Chondrocyte (in vitro differentiated cells): Measurements from ENCODE around the gene PPHLN1. TPM values are rescaled to one million over a fixed set of nuclear protein-coding genes. Genes with fewer than 3 reads are reported as not detected.

Experiments
- DNase-seq: peaks from one replicate; pipeline ENCODE4 v3.0.0; 2021; ENCODE audit warnings: mixed read lengths, low spot score
- H3K27ac Mint-ChIP-seq: one replicate; pipeline ENCODE4 v1.8.0; 2021; ENCODE audit warnings: mild to moderate bottlenecking, moderate library complexity, mixed read lengths; ENCODE audit not compliant: unreplicated experiment
- H3K27me3 Mint-ChIP-seq: 2 replicates; pipeline ENCODE4 v1.8.0; 2021; ENCODE audit warnings: low read depth, mixed read lengths
- H3K36me3 Mint-ChIP-seq: 2 replicates; pipeline ENCODE4 v1.8.0; 2021; ENCODE audit warnings: low read depth, mixed read lengths
- H3K4me1 Mint-ChIP-seq: 2 replicates; pipeline ENCODE4 v1.8.0; 2021; ENCODE audit warnings: low read depth, mild to moderate bottlenecking, mixed read lengths
- H3K4me3 Mint-ChIP-seq: one replicate; pipeline ENCODE4 v1.8.0; 2021; ENCODE audit warnings: mild to moderate bottlenecking, moderate library complexity, mixed read lengths; ENCODE audit not compliant: unreplicated experiment
- H3K9me3 Mint-ChIP-seq: 2 replicates; pipeline ENCODE4 v1.8.0; 2021; ENCODE audit warnings: low read depth, mixed read lengths
- total RNA-seq: library from RNA; stranded (reverse); gene quantifications from 3 replicates; pipeline ENCODE4 v1.2.1, GENCODE V29; 2021
- TF ChIP-seq, protein P1 (sequence below): fragments of 200-600 bp; sonication (generic); IDR thresholded peaks from 2 replicates; pipeline ENCODE4 v1.5.0; 2021; ENCODE audit warnings: antibody characterized with exemption, mild to moderate bottlenecking, moderate library complexity

PPHLN1 gene
- total RNA-seq, 1 donor from 2014 or later = 49.7 TPM

DNA sequence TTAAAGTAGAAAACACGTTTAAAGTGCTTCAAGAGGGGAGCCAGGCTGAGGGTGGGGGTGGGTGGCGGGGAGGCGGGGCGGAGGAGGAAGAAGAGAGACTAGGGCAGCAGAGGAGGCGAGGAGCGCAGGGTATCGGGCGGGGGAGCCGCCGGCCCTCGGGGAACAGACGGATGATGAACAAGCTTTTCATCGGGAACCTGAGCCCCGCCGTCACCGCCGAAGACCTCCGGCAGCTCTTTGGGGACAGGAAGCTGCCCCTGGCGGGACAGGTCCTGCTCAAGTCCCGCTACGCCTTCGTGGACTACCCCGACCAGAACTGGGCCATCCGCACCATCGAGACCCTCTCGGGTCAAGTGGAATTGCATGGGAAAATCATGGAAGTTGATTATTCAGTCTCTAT lies 39.2 kb upstream of the PPHLN1 start:
- Mint-ChIP-seq H3K36me3 (no peaks in the 10 kb centered on the region), H3K4me3 (no peak overlapping the region), H3K9me3 (no peaks in the 10 kb centered on the region), H3K4me1 (peaks cover 6% of the 10 kb centered on the region), H3K27ac (no peak overlapping the region), H3K27me3 (no peaks in the 10 kb centered on the region)
- no peak for DNase-seq
- TF ChIP-seq, protein P1, sequence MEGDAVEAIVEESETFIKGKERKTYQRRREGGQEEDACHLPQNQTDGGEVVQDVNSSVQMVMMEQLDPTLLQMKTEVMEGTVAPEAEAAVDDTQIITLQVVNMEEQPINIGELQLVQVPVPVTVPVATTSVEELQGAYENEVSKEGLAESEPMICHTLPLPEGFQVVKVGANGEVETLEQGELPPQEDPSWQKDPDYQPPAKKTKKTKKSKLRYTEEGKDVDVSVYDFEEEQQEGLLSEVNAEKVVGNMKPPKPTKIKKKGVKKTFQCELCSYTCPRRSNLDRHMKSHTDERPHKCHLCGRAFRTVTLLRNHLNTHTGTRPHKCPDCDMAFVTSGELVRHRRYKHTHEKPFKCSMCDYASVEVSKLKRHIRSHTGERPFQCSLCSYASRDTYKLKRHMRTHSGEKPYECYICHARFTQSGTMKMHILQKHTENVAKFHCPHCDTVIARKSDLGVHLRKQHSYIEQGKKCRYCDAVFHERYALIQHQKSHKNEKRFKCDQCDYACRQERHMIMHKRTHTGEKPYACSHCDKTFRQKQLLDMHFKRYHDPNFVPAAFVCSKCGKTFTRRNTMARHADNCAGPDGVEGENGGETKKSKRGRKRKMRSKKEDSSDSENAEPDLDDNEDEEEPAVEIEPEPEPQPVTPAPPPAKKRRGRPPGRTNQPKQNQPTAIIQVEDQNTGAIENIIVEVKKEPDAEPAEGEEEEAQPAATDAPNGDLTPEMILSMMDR = no peak

DNA sequence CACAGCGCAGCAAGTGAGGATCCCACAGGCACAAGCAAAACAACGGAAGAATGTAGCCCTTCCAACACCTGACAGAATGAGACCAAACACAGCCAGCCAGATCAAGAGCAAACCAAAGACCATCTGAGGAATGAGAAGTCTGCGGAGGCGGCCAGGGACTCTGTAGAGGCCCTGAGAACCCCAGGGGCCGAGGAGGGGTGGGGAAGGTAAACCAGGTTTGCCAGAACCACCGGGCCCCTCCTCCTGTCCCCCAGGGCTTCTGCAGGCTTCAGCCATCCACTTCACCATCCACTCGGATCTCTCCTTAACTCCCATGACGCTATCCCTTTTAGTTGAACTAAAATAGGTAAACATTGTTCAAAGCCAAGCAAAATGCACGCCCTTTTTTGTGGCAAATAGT lies 37.4 kb upstream of the PPHLN1 start:
- no peaks in the 10 kb centered on the region for H3K36me3 Mint-ChIP-seq
- H3K4me3 Mint-ChIP-seq = no peak overlapping the region
- TF ChIP-seq, protein P1 = no peak

DNA sequence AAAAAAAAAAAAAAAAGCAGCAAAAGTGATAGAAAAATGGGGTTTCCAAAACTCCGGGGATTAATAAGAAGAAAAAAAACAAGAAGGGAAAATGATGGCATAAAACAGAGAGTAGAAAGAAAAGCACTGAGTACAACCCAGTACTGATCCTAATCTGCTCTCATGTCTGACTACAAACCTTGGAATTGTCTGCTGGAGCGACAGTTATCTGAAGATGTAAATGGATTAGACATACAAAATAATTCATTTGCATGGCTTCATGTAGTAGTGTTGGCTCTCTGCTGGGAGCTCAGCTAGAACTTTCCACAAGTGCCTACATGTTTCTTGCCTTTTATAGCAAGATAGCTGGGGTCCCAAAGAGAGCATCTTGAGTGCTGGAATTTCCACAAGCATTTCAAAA lies 34.3 kb upstream of the PPHLN1 start:
- no peaks in the 10 kb centered on the region for H3K4me1 Mint-ChIP-seq
- no peak overlapping the region for H3K4me3 Mint-ChIP-seq
- H3K36me3 Mint-ChIP-seq = no peaks in the 10 kb centered on the region
- no peaks in the 10 kb centered on the region for H3K9me3 Mint-ChIP-seq
- no peak for DNase-seq
- H3K27me3 Mint-ChIP-seq = no peaks in the 10 kb centered on the region
- TF ChIP-seq, protein P1 = no peak
- H3K27ac Mint-ChIP-seq = no peak overlapping the region

More for the DNA sequence above, 37.4 kb upstream of the PPHLN1 start:
- Mint-ChIP-seq H3K27me3 (no peaks in the 10 kb centered on the region), H3K9me3 (no peaks in the 10 kb centered on the region), H3K27ac (no peak overlapping the region), H3K4me1 (peaks cover 6% of the 10 kb centered on the region)
- DNase-seq = no peak

DNA sequence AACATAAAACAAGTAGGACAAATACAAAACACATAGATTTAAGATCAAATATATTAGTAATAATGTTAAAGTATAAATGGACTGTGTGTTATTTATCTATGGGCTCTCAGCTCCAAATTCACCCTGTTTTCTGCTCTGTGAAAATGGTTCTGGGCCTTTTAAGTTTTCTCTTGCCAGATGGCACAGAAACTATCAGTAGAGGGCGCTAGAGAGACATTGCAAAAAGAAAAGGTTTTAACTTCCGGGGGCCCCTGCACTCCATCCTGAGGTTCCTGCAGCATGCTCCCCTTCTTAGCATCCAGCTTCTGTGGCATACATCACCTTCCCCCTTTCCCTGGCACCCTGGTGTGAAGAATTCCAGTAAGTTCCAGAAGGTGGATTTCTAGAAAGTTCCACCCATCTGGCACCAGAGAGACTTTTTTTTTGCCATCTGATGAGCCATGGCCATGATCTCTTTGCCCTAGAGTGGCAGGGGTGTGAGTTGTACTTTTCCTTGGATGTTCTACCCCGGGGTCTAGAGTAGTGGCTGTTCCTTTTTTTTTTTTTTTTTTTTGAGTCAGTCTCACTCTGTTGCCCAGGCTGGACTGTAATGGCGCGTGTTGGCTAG lies 29.4 kb upstream of the PPHLN1 start:
- Mint-ChIP-seq H3K27me3 (no peaks in the 10 kb centered on the region), H3K9me3 (no peaks in the 10 kb centered on the region), H3K4me1 (peaks cover 9% of the 10 kb centered on the region), H3K4me3 (no peak overlapping the region), H3K27ac (no peak overlapping the region), H3K36me3 (no peaks in the 10 kb centered on the region)
- TF ChIP-seq, protein P1 = peak; percentile 72
- DNase-seq = no peak

GRCh38 chr12:42298887-42299286 lies 27.1 kb upstream of the PPHLN1 start:
- no peak for DNase-seq
- H3K4me3 Mint-ChIP-seq = no peak overlapping the region
- H3K9me3 Mint-ChIP-seq = no peaks in the 10 kb centered on the region
- TF ChIP-seq, protein P1 = no peak
- H3K27me3 Mint-ChIP-seq = no peaks in the 10 kb centered on the region
- H3K36me3 Mint-ChIP-seq = no peaks in the 10 kb centered on the region
- no peak overlapping the region for H3K27ac Mint-ChIP-seq
- H3K4me1 Mint-ChIP-seq = peaks cover 9% of the 10 kb centered on the region
